ENCODE results near the gene ITPRID1. TPM values are rescaled to one million over a fixed set of nuclear protein-coding genes. Genes with fewer than 3 reads are reported as not detected.

ITPRID1 gene
- total RNA-seq, 3 donors from 2014 or later: 1.7 to 2.4 (median 2.3) TPM

- Histone ChIP-seq H3K4me3 (no peak overlapping the region), H3K36me3 (ENCODE audit: low read depth) (no peaks in the 10 kb centered on the region), H3K9me3 (no peaks in the 10 kb centered on the region), H3K4me1 (ENCODE audit: low read depth) (no peaks in the 10 kb centered on the region)
- no peak for ATAC-seq
- intact Hi-C loops (cut with DNase I, micrococcal nuclease): no loop called here
- TF ChIP-seq CTCF (IDR thresholded peaks at IDR 0.05): no peak
- DNase-seq: no peak
Observed at GRCh38 chr7:31669461-31669860, 155.6 kb downstream of the ITPRID1 start.

GRCh38 chr7:31679574-31680305 lies 165.8 kb downstream of the ITPRID1 start:
- no peak overlapping the region for H3K4me3 ChIP-seq
- DNase-seq (no peak), ATAC-seq (no peak)
- no peaks in the 10 kb centered on the region for H3K9me3 ChIP-seq
- no peaks in the 10 kb centered on the region for H3K36me3 ChIP-seq (ENCODE audit: low read depth)
- TF ChIP-seq CTCF (IDR thresholded peaks at IDR 0.05): no peak
- H3K4me1 ChIP-seq (ENCODE audit: low read depth): no peaks in the 10 kb centered on the region
- intact Hi-C loops (cut with DNase I, micrococcal nuclease): no loop called here

DNA sequence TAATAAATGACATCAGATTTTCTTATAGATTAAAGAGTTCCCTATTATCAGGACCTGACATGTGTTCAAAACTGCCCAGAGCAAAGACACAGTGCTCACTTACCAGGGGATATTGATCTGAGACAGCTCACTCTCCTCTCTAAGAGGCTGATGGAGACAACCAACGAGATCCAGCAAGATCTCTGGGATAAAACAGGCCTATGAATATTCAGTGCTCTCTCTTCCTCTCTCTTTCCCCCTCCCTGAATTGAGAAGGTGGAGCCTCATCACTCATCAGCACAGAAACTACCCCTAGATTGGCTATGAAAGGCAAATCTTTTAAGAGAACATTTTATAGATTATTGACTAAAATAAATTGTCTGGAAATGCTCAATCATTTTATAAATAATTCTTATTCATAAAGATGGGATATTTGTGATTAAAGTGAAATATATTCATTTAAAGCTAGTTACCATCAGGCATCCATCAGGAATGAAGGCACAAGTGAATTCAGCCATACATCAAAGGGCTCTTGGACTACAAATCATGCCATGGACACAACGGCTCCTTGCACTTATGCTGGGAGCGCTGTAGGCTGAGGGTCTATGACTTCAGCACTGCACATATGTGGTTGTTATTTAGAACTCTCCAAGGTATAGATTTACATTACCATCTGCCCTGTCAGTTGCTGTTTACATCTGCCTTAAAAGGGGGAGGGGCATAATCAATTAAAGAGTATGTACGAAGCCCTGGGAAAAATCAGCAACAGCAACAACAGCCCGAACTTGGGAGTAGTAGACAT lies 169.7 kb downstream of the ITPRID1 start:
- no peaks in the 10 kb centered on the region for H3K9me3 ChIP-seq
- intact Hi-C loops (cut with DNase I, micrococcal nuclease): no loop called here
- H3K4me1 ChIP-seq (ENCODE audit: low read depth): no peaks in the 10 kb centered on the region
- TF ChIP-seq CTCF (IDR thresholded peaks at IDR 0.05): no peak
- H3K36me3 ChIP-seq (ENCODE audit: low read depth): no peaks in the 10 kb centered on the region
- no peak for DNase-seq
- no peak for ATAC-seq
- no peak overlapping the region for H3K4me3 ChIP-seq

- no peaks in the 10 kb centered on the region for H3K4me1 ChIP-seq (ENCODE audit: low read depth)
- no peaks in the 10 kb centered on the region for H3K9me3 ChIP-seq
- ATAC-seq: no peak
- intact Hi-C loops (cut with DNase I, micrococcal nuclease): no loop called here
- H3K4me3 ChIP-seq: no peak within 1 kb of the TSS
- no peaks in the 10 kb centered on the region for H3K36me3 ChIP-seq (ENCODE audit: low read depth)
- TF ChIP-seq CTCF (IDR thresholded peaks at IDR 0.05): no peak
- no peak for DNase-seq
Observed at GRCh38 chr7:31687024-31687748, 173.3 kb downstream of the ITPRID1 start, which contains the start of gene PPP1R17. TSS of gene PPP1R17 (plus strand) at chr7:31687215. CDS start at chr7:31692442, 5,227 bp downstream.

GRCh38 chr7:31688372-31688771 lies 174.5 kb downstream of the ITPRID1 start:
- Histone ChIP-seq H3K4me1 (ENCODE audit: low read depth) (no peaks in the 10 kb centered on the region), H3K4me3 (no peak overlapping the region), H3K9me3 (no peaks in the 10 kb centered on the region), H3K36me3 (ENCODE audit: low read depth) (no peaks in the 10 kb centered on the region)
- no peak for TF ChIP-seq CTCF (IDR thresholded peaks at IDR 0.05)
- DNase-seq (peak in 1 of 3 donors; percentile 6), ATAC-seq (no peak)
- intact Hi-C loops (cut with DNase I, micrococcal nuclease): no loop called here
